Nephron progenitor cell (in vitro differentiated cells): Measurements from ENCODE around the gene DHRS7.
A peak's percentile ranks its signal among the peaks of the same experiment; 100 is the strongest.

ENCODE experiments used
- DNase-seq: peaks from one replicate; pipeline ENCODE4 v3.0.0; 2021
- H3K27ac Mint-ChIP-seq: 2 replicates; pipeline ENCODE4 v1.8.0; 2021; ENCODE audit warnings: mild to moderate bottlenecking, moderate library complexity, mixed read lengths
- H3K27me3 Mint-ChIP-seq: 2 replicates; pipeline ENCODE4 v1.8.0; 2021; ENCODE audit warnings: mild to moderate bottlenecking, low read depth, mixed read lengths; ENCODE audit not compliant: poor library complexity
- H3K36me3 Mint-ChIP-seq: 2 replicates; pipeline ENCODE4 v1.8.0; 2021; ENCODE audit warnings: low read depth, mixed read lengths
- H3K4me1 Mint-ChIP-seq: 2 replicates; pipeline ENCODE4 v1.8.0; 2021; ENCODE audit warnings: mixed read lengths
- H3K4me3 Mint-ChIP-seq: 2 replicates; pipeline ENCODE4 v1.8.0; 2021; ENCODE audit warnings: mild to moderate bottlenecking, moderate library complexity, mixed read lengths
- H3K9me3 Mint-ChIP-seq: 2 replicates; pipeline ENCODE4 v1.8.0; 2021; ENCODE audit warnings: mild to moderate bottlenecking, moderate library complexity, mixed read lengths
- CTCF ChIP-seq: fragments of 200-600 bp; sonication (generic); IDR thresholded peaks from 2 replicates; pipeline ENCODE4 v1.5.0; 2021; ENCODE audit warnings: antibody characterized with exemption

DHRS7 gene

GRCh38 chr14:60174352-60175254 is 9.4 kb upstream of the DHRS7 start:
- Mint-ChIP-seq H3K27me3 (peaks cover 3% of the 10 kb centered on the region), H3K27ac (no peak overlapping the region), H3K4me1 (no peaks in the 10 kb centered on the region), H3K36me3 (no peaks in the 10 kb centered on the region), H3K9me3 (peaks cover 13% of the 10 kb centered on the region), H3K4me3 (no peak overlapping the region)
- no peak for TF ChIP-seq CTCF
- no peak for DNase-seq

GRCh38 chr14:60171690-60172089 is 6.5 kb upstream of the DHRS7 start:
- Mint-ChIP-seq H3K4me1 (peaks cover 2% of the 10 kb centered on the region), H3K4me3 (no peak overlapping the region), H3K27ac (no peak overlapping the region), H3K9me3 (peaks cover 9% of the 10 kb centered on the region), H3K36me3 (no peaks in the 10 kb centered on the region), H3K27me3 (peaks cover 6% of the 10 kb centered on the region)
- no peak for TF ChIP-seq CTCF
- no peak for DNase-seq

- H3K36me3 Mint-ChIP-seq = no peaks in the 10 kb centered on the region
- H3K4me3 Mint-ChIP-seq = no peak overlapping the region
- H3K4me1 Mint-ChIP-seq = peaks cover 9% of the 10 kb centered on the region
- TF ChIP-seq CTCF = no peak
- H3K27ac Mint-ChIP-seq = no peak overlapping the region
- peaks cover 6% of the 10 kb centered on the region for H3K27me3 Mint-ChIP-seq
- DNase-seq = no peak
- H3K9me3 Mint-ChIP-seq = peaks cover 9% of the 10 kb centered on the region
These were observed 5.8 kb upstream of the DHRS7 start for GRCh38 chr14:60170948-60171347.

- peaks cover 9% of the 10 kb centered on the region for H3K9me3 Mint-ChIP-seq
- H3K4me1 Mint-ChIP-seq = peaks cover 14% of the 10 kb centered on the region
- no peak overlapping the region for H3K4me3 Mint-ChIP-seq
- peaks cover 5% of the 10 kb centered on the region for H3K27me3 Mint-ChIP-seq
- DNase-seq = no peak
- H3K36me3 Mint-ChIP-seq = no peaks in the 10 kb centered on the region
- TF ChIP-seq CTCF = no peak
- no peak overlapping the region for H3K27ac Mint-ChIP-seq
These were observed 4.5 kb upstream of the DHRS7 start for GRCh38 chr14:60169722-60170121.

- H3K36me3 Mint-ChIP-seq = peaks cover 5% of the 10 kb centered on the region
- no peak for TF ChIP-seq CTCF
- H3K9me3 Mint-ChIP-seq = peaks cover 4% of the 10 kb centered on the region
- peaks cover 6% of the 10 kb centered on the region for H3K27me3 Mint-ChIP-seq
- H3K4me1 Mint-ChIP-seq = peaks cover 42% of the 10 kb centered on the region
- no peak for DNase-seq
- H3K4me3 Mint-ChIP-seq = peak overlapping the region; percentile 79
- no peak overlapping the region for H3K27ac Mint-ChIP-seq
These were observed 944 bp upstream of the DHRS7 start for GRCh38 chr14:60166142-60166541.

- no peak for DNase-seq
These were observed 314 bp upstream of the DHRS7 start for GRCh38 chr14:60165547-60165876.

More at GRCh38 chr14:60165547-60165876, 314 bp upstream of the DHRS7 start:
- Mint-ChIP-seq H3K9me3 (no peaks in the 10 kb centered on the region), H3K4me3 (peak overlapping the region; percentile 79), H3K27me3 (peaks cover 6% of the 10 kb centered on the region), H3K4me1 (peaks cover 42% of the 10 kb centered on the region), H3K27ac (no peak overlapping the region), H3K36me3 (peaks cover 11% of the 10 kb centered on the region)
- no peak for TF ChIP-seq CTCF
